Islet precursor cell (in vitro differentiated cells): ENCODE data around the gene CORO2A.
A peak's percentile ranks its signal among the peaks of the same experiment; 100 is the strongest.

Source experiments
- DNase-seq: peaks from one replicate; pipeline ENCODE4 v3.0.0-alpha.2; 2018

CORO2A gene

GRCh38 chr9:98162613-98163012 is 29.8 kb downstream of the CORO2A start:
- DNase-seq = peak; percentile 40

- DNase-seq = peak; percentile 14
Observed at GRCh38 chr9:98161851-98162250, 30.6 kb downstream of the CORO2A start.

- DNase-seq = no peak
Observed at GRCh38 chr9:98159790-98160189, 32.6 kb downstream of the CORO2A start.

- DNase-seq = no peak
Observed at GRCh38 chr9:98159301-98159700, 33.1 kb downstream of the CORO2A start.

GRCh38 chr9:98158071-98158831 is 34.2 kb downstream of the CORO2A start:
- DNase-seq = no peak

- DNase-seq = no peak
Observed at GRCh38 chr9:98157372-98157771, 35.1 kb downstream of the CORO2A start.

- no peak for DNase-seq
Observed at GRCh38 chr9:98154678-98155077, 37.8 kb downstream of the CORO2A start.

- no peak for DNase-seq
Observed at GRCh38 chr9:98152526-98152925, 39.9 kb downstream of the CORO2A start.

- no peak for DNase-seq
Observed at GRCh38 chr9:98150721-98151120, 41.7 kb downstream of the CORO2A start.

GRCh38 chr9:98150164-98150563 is 42.3 kb downstream of the CORO2A start:
- no peak for DNase-seq

GRCh38 chr9:98149422-98149821 is 43.0 kb downstream of the CORO2A start:
- no peak for DNase-seq

GRCh38 chr9:98148486-98148885 is 44.0 kb downstream of the CORO2A start:
- DNase-seq = no peak

- no peak for DNase-seq
Observed at GRCh38 chr9:98147582-98147981, 44.9 kb downstream of the CORO2A start.

- DNase-seq = peak; percentile 80
Observed at GRCh38 chr9:98146101-98146991, 46.1 kb downstream of the CORO2A start.

GRCh38 chr9:98144631-98145030 is 47.8 kb downstream of the CORO2A start:
- DNase-seq = no peak

- no peak for DNase-seq
Observed at GRCh38 chr9:98144076-98144475, 48.4 kb downstream of the CORO2A start.

- no peak for DNase-seq
Observed at GRCh38 chr9:98142925-98143481, 49.4 kb downstream of the CORO2A start.

GRCh38 chr9:98142182-98142907 is 50.1 kb downstream of the CORO2A start:
- DNase-seq = no peak

GRCh38 chr9:98140503-98140902 is 51.9 kb downstream of the CORO2A start:
- no peak for DNase-seq

GRCh38 chr9:98136489-98136888 is 55.9 kb downstream of the CORO2A start:
- DNase-seq = no peak

- DNase-seq = no peak
Observed at GRCh38 chr9:98135938-98136337, 56.5 kb downstream of the CORO2A start.

- no peak for DNase-seq
Observed at GRCh38 chr9:98135558-98135934, 56.9 kb downstream of the CORO2A start.
